GM11168 (cell line): ENCODE data around the gene ADCY2.

Experiments used
- in situ Hi-C: fragments of 300-500 bp; cut with MboI; formaldehyde crosslinking; loops from one replicate; pipeline ENCODE4 v1.12.0; 2022; ENCODE audit warnings: low sequenced_read_pairs; ENCODE audit not compliant: unreplicated experiment

Gene ADCY2

GRCh38 chr5:7577381-7577780 is 181.4 kb downstream of the ADCY2 start:
- in situ Hi-C loops = no loop called here

- in situ Hi-C loops = no loop called here
These were observed 182.1 kb downstream of the ADCY2 start for GRCh38 chr5:7578071-7578470.

GRCh38 chr5:7584749-7585148 is 188.8 kb downstream of the ADCY2 start:
- in situ Hi-C loops = no loop called here

- in situ Hi-C loops = no loop called here
These were observed 189.9 kb downstream of the ADCY2 start for GRCh38 chr5:7585807-7586206.

- in situ Hi-C loops = no loop called here
These were observed 190.5 kb downstream of the ADCY2 start for GRCh38 chr5:7586480-7586879.

GRCh38 chr5:7589800-7590199 is 193.9 kb downstream of the ADCY2 start:
- in situ Hi-C loops = no loop called here

- in situ Hi-C loops = no loop called here
These were observed 197.0 kb downstream of the ADCY2 start for GRCh38 chr5:7592910-7593309.

- in situ Hi-C loops = no loop called here
These were observed 201.2 kb downstream of the ADCY2 start for GRCh38 chr5:7597059-7597642.

- in situ Hi-C loops = no loop called here
These were observed 211.0 kb downstream of the ADCY2 start for GRCh38 chr5:7606840-7607465.

- in situ Hi-C loops = no loop called here
These were observed 212.8 kb downstream of the ADCY2 start for GRCh38 chr5:7608772-7609171.

- in situ Hi-C loops = no loop called here
These were observed 213.8 kb downstream of the ADCY2 start for GRCh38 chr5:7609726-7610125.

- in situ Hi-C loops = no loop called here
These were observed 214.7 kb downstream of the ADCY2 start for GRCh38 chr5:7610531-7611177.

GRCh38 chr5:7611518-7611917 is 215.6 kb downstream of the ADCY2 start:
- in situ Hi-C loops = no loop called here

- in situ Hi-C loops = no loop called here
These were observed 219.7 kb downstream of the ADCY2 start for GRCh38 chr5:7615566-7616061.

GRCh38 chr5:7616897-7617296 is 221.0 kb downstream of the ADCY2 start:
- in situ Hi-C loops = no loop called here

GRCh38 chr5:7622498-7622897 is 226.6 kb downstream of the ADCY2 start:
- in situ Hi-C loops = no loop called here

GRCh38 chr5:7625740-7626139 is 229.8 kb downstream of the ADCY2 start:
- in situ Hi-C loops = no loop called here

GRCh38 chr5:7628248-7628647 is 232.3 kb downstream of the ADCY2 start:
- in situ Hi-C loops = no loop called here

GRCh38 chr5:7628820-7629219 is 232.9 kb downstream of the ADCY2 start:
- in situ Hi-C loops = no loop called here

GRCh38 chr5:7629561-7629960 is 233.6 kb downstream of the ADCY2 start:
- in situ Hi-C loops = no loop called here

- in situ Hi-C loops = no loop called here
These were observed 238.9 kb downstream of the ADCY2 start for GRCh38 chr5:7634837-7635236.

GRCh38 chr5:7638456-7638855 is 242.5 kb downstream of the ADCY2 start:
- in situ Hi-C loops = no loop called here
